K562 (cell line): ENCODE data around the gene GLE1. TPM values are rescaled to one million over a fixed set of nuclear protein-coding genes. Genes with fewer than 3 reads are reported as not detected.
A peak's percentile ranks its signal among the peaks of the same experiment; 100 is the strongest.

Source experiments
- BRD4 ChIP-seq: fragments of 200-600 bp; sonication (generic); IDR thresholded peaks from 2 replicates; pipeline ENCODE4 v1.6.1; 2017; ENCODE audit warnings: inconsistent platforms
- C11orf30 ChIP-seq: fragments of 450-650 bp; IDR thresholded peaks from 2 replicates; pipeline ENCODE4 v1.6.1; 2016; ENCODE audit warnings: low read depth, mild to moderate bottlenecking
- CBFA2T2 ChIP-seq: fragments of 450-650 bp; conservative IDR thresholded peaks from 2 replicates; pipeline ENCODE4 v1.6.1; 2017; ENCODE audit warnings: mild to moderate bottlenecking
- CHD4 ChIP-seq: fragments of 200-600 bp; sonication (generic); IDR thresholded peaks from 3 replicates; pipeline ENCODE4 v1.6.1; 2012; ENCODE audit warnings: low read depth, mild to moderate bottlenecking, mixed read lengths, low read length, inconsistent platforms; ENCODE audit not compliant: insufficient read depth, insufficient replicate concordance, poor library complexity, severe bottlenecking
- E2F6 ChIP-seq, 2 experiments: IDR thresholded peaks; 2 replicates each; pipeline ENCODE4 v1.6.1; 2011; ENCODE audit warnings: borderline replicate concordance in 1 of 2, control low read depth in 1 of 2, low read depth in 1 of 2, low read length in 1 of 2, mild to moderate bottlenecking in 1 of 2, mixed read lengths in 1 of 2, moderate library complexity in 1 of 2; ENCODE audit not compliant: insufficient read depth in 1 of 2, insufficient read length in 1 of 2, poor library complexity in 1 of 2, severe bottlenecking in 1 of 2; ENCODE audit errors: extremely low read depth in 1 of 2
- EGR1 ChIP-seq: fragments of 450-650 bp; conservative IDR thresholded peaks from 2 replicates; pipeline ENCODE4 v1.6.1; 2017; ENCODE audit warnings: mild to moderate bottlenecking
- GABPB1 ChIP-seq: sonication (generic); formaldehyde crosslinking; IDR thresholded peaks from 2 replicates; pipeline ENCODE4 v1.8.0; 2022; ENCODE audit warnings: mild to moderate bottlenecking, missing genetic modification reagents
- GTF2A2 ChIP-seq: IDR thresholded peaks from 2 replicates; pipeline ENCODE4 v1.6.1; 2016; ENCODE audit warnings: mild to moderate bottlenecking, missing genetic modification characterization, missing compliant biosample characterization
- HNRNPK ChIP-seq: fragments of 200-400 bp; formaldehyde crosslinking; IDR thresholded peaks from one replicate; pipeline ENCODE4 v1.6.1; 2018; ENCODE audit warnings: mild to moderate bottlenecking, low read depth, low read length; ENCODE audit not compliant: poor library complexity, severe bottlenecking
- HSF4 ChIP-seq: fragments of 250-450 bp; sonication (Bioruptor Pico); IDR thresholded peaks from 2 replicates; pipeline ENCODE4 v2.1.2; 2022; ENCODE audit warnings: mild to moderate bottlenecking, moderate library complexity, borderline replicate concordance
- KLF10 ChIP-seq: fragments of 250-450 bp; sonication (Bioruptor Pico); IDR thresholded peaks from 2 replicates; pipeline ENCODE4 v1.6.1; 2021; ENCODE audit warnings: matching md5 sums
- MTA2 ChIP-seq: fragments of 450-650 bp; IDR thresholded peaks from 2 replicates; pipeline ENCODE4 v1.6.1; 2016; ENCODE audit warnings: low read depth
- PML ChIP-seq: IDR thresholded peaks from 2 replicates; pipeline ENCODE4 v1.6.1; 2012; ENCODE audit warnings: low read length, inconsistent platforms
- POLR2B ChIP-seq: fragments of 450-650 bp; IDR thresholded peaks from 2 replicates; pipeline ENCODE4 v1.6.1; 2018; ENCODE audit warnings: low read depth; ENCODE audit not compliant: partially characterized antibody
- POU5F1 ChIP-seq: fragments of 150-350 bp; IDR thresholded peaks from 2 replicates; pipeline ENCODE4 v1.6.1; 2014; ENCODE audit warnings: borderline replicate concordance, low read length, low read depth, mild to moderate bottlenecking; ENCODE audit not compliant: partially characterized antibody
- PTTG1 ChIP-seq: fragments of 450-650 bp; IDR thresholded peaks from 2 replicates; pipeline ENCODE4 v1.6.1; 2016; ENCODE audit warnings: low read depth, mild to moderate bottlenecking, missing genetic modification characterization, missing compliant biosample characterization
- SRSF7 ChIP-seq: fragments of 200-400 bp; formaldehyde crosslinking; optimal IDR thresholded peaks from 2 replicates; pipeline ENCODE3; 2017; ENCODE audit warnings: mild to moderate bottlenecking, low read depth, low read length
- ZNF347 ChIP-seq: fragments of 450-650 bp; formaldehyde crosslinking; IDR thresholded peaks from 2 replicates; pipeline ENCODE4 v1.4.0; 2020; ENCODE audit warnings: low read depth, mild to moderate bottlenecking, moderate library complexity
- polyA plus RNA-seq, 8 experiments: library from polyadenylated mRNA; depleted of rRNA in 4 of 8; stranded (reverse) in 5 of 8; unstranded in 3 of 8; fragments of >200 nt; fragmentation: Nextera tagmentation in 2 of 8; fragmentation: Illumina TruSeq in 1 of 8; extraction: Ambion mirVana in 2 of 8; extraction: Trizol in 1 of 8; gene quantifications; 2 replicates each; pipeline versions ENCODE4 v1.2.1 to v1.2.3, GENCODE V29; 2011 to 2014; ENCODE audit warnings: inconsistent platforms in 1 of 8, missing spikeins in 1 of 8
- total RNA-seq, 7 experiments: library from RNA; depleted of rRNA in 6 of 7; stranded (reverse); fragments of >200 nt in 6 of 7; fragmentation: Illumina TruSeq in 2 of 7; extraction: Trizol in 2 of 7; gene quantifications; 2 replicates each; pipeline versions ENCODE4 v1.2.1 to v1.2.3, GENCODE V29; 2011 to 2021; ENCODE audit warnings: low replicate concordance in 1 of 7
- TF ChIP-seq, protein P1 (sequence below): IDR thresholded peaks from 2 replicates; pipeline ENCODE4 v1.6.1; 2011; ENCODE audit not compliant: insufficient read length; ENCODE audit errors: extremely low read depth
- TF ChIP-seq, protein P2 (sequence below): fragments of 250-450 bp; sonication (Bioruptor Pico); IDR thresholded peaks from 2 replicates; pipeline ENCODE4 v1.8.0; 2022; ENCODE audit warnings: inconsistent platforms, mild to moderate bottlenecking, moderate library complexity, borderline replicate concordance
- TF ChIP-seq, protein P3 (sequence below): fragments of 450-650 bp; formaldehyde crosslinking; IDR thresholded peaks from 2 replicates; pipeline ENCODE4 v1.4.0; 2020; ENCODE audit warnings: mild to moderate bottlenecking, mixed read lengths

The GLE1 gene
- total and polyA plus RNA-seq, 9 of the 15 experiments (the other 6 are each of a cell fraction or from before 2014, with no cell fraction given): 15.9 to 44.8 (median 37.6) TPM

GRCh38 chr9:128552153-128552743 is 47.7 kb downstream of the GLE1 start, which contains the start of gene SPTAN1 (continued):
- TF ChIP-seq, protein P1, sequence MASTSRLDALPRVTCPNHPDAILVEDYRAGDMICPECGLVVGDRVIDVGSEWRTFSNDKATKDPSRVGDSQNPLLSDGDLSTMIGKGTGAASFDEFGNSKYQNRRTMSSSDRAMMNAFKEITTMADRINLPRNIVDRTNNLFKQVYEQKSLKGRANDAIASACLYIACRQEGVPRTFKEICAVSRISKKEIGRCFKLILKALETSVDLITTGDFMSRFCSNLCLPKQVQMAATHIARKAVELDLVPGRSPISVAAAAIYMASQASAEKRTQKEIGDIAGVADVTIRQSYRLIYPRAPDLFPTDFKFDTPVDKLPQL: no peak
- TF ChIP-seq GABPB1 (CRISPR knock-in tag) (peak; percentile 72), EGR1 (peak; percentile 90), GTF2A2 (tag) (peak; percentile 89), PTTG1 (no peak), CBFA2T2 (no peak), CHD4 (no peak), PML (no peak; the same call in 1 of the 2 replicates), C11orf30 (no peak), ZNF347 (CRISPR knock-in tag) (no peak), MTA2 (no peak), HSF4 (CRISPR knock-in tag) (no peak), BRD4 (no peak), E2F6 (IDR thresholded peaks at IDR 0.05; ENCODE audit: borderline replicate concordance in 1 of 2, extremely low read depth in 1 of 2, insufficient read depth in 1 of 2, insufficient read length in 1 of 2, low read depth in 1 of 2, low read length in 1 of 2, poor library complexity in 1 of 2, severe bottlenecking in 1 of 2) (peak in 1 of 2 experiments; percentile 44), SRSF7 (no peak), KLF10 (CRISPR knock-in tag) (no peak), HNRNPK (no peak), POLR2B (peak; percentile 43), POU5F1 (no peak)
- TF ChIP-seq, protein P2, sequence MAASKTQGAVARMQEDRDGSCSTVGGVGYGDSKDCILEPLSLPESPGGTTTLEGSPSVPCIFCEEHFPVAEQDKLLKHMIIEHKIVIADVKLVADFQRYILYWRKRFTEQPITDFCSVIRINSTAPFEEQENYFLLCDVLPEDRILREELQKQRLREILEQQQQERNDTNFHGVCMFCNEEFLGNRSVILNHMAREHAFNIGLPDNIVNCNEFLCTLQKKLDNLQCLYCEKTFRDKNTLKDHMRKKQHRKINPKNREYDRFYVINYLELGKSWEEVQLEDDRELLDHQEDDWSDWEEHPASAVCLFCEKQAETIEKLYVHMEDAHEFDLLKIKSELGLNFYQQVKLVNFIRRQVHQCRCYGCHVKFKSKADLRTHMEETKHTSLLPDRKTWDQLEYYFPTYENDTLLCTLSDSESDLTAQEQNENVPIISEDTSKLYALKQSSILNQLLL (CRISPR knock-in tag): no peak
- TF ChIP-seq, protein P3, sequence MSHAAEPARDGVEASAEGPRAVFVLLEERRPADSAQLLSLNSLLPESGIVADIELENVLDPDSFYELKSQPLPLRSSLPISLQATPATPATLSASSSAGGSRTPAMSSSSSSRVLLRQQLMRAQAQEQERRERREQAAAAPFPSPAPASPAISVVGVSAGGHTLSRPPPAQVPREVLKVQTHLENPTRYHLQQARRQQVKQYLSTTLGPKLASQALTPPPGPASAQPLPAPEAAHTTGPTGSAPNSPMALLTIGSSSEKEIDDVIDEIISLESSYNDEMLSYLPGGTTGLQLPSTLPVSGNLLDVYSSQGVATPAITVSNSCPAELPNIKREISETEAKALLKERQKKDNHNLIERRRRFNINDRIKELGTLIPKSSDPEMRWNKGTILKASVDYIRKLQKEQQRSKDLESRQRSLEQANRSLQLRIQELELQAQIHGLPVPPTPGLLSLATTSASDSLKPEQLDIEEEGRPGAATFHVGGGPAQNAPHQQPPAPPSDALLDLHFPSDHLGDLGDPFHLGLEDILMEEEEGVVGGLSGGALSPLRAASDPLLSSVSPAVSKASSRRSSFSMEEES (CRISPR knock-in tag): no peak
